ENCODE measurements around the gene CD59. TPM values are rescaled to one million over a fixed set of nuclear protein-coding genes. Genes with fewer than 3 reads are reported as not detected.

Gene CD59
- total and polyA plus RNA-seq, 2 of the 13 experiments (the other 11 are each of a cell fraction or from before 2014, with no cell fraction given), result 127 to 289 TPM

- TF ChIP-seq ASH2L (IDR thresholded peaks at IDR 0.05; ENCODE audit: insufficient read length, low read depth, low read length) (peak; percentile 1), ZNF598 (CRISPR knock-in tag; IDR thresholded peaks at IDR 0.05; ENCODE audit: borderline replicate concordance) (0 out of 2 replicates have a peak, but pooled peaks have one; percentile 37), ZNF614 (CRISPR knock-in tag; IDR thresholded peaks at IDR 0.05; ENCODE audit: borderline replicate concordance) (no peak), SIN3A (IDR thresholded peaks at IDR 0.05; ENCODE audit: borderline replicate concordance, low read depth, low read length) (peak; percentile 79), GZF1 (CRISPR knock-in tag; IDR thresholded peaks at IDR 0.05) (peak; percentile 93), TGIF2 (CRISPR knock-in tag; IDR thresholded peaks at IDR 0.05) (peak; percentile 93)
Measured at GRCh38 chr11:33773404-33773986, 37.3 kb upstream of the CD59 start (continued).

GRCh38 chr11:33772870-33773269 is 36.6 kb upstream of the CD59 start:
- POLR2A ChIA-PET, result interaction anchor here (0.8 kb wide), 1 partner anchor 73 kb away, joined by 3 read pairs; no protein-coding TSS in a partner anchor
- no peak for TF ChIP-seq ATF7-NPFF (CRISPR knock-in tag; IDR thresholded peaks at IDR 0.05; ENCODE audit: low read depth)
- TF ChIP-seq ZNF569 (CRISPR knock-in tag; IDR thresholded peaks at IDR 0.05; ENCODE audit: borderline replicate concordance), result no peak
- TF ChIP-seq ZFY (CRISPR knock-in tag; IDR thresholded peaks at IDR 0.05), result no peak
- no peak for TF ChIP-seq ZNF335 (CRISPR knock-in tag; IDR thresholded peaks at IDR 0.05)
- TF ChIP-seq TAF1 (CRISPR knock-in tag; IDR thresholded peaks at IDR 0.05), result no peak
- no peak for TF ChIP-seq MLX (CRISPR knock-in tag; IDR thresholded peaks at IDR 0.05)
- TF ChIP-seq EP300 (IDR thresholded peaks at IDR 0.05; ENCODE audit: low read depth in 2 of 2, low read length in 2 of 2), result no peak
- TF ChIP-seq EP300 (CRISPR knock-in tag; IDR thresholded peaks at IDR 0.05; ENCODE audit: borderline replicate concordance), result no peak
- no peak for TF ChIP-seq RBFOX2 (IDR thresholded peaks at IDR 0.05; ENCODE audit: low read depth, low read length)
- TF ChIP-seq ATRX (CRISPR knock-in tag; IDR thresholded peaks at IDR 0.05; ENCODE audit: borderline replicate concordance), result no peak
- no peak for TF ChIP-seq ZNF564 (CRISPR knock-in tag; IDR thresholded peaks at IDR 0.05)
- no peak for TF ChIP-seq BRCA1 (CRISPR knock-in tag; IDR thresholded peaks at IDR 0.05)
- TF ChIP-seq PATZ1 (CRISPR knock-in tag; IDR thresholded peaks at IDR 0.05), result no peak
- TF ChIP-seq ZNF597 (CRISPR knock-in tag; IDR thresholded peaks at IDR 0.05), result no peak
- no peak for TF ChIP-seq SMAD3 (CRISPR knock-in tag; IDR thresholded peaks at IDR 0.05)
- Histone ChIP-seq H3K9me3 (ENCODE audit: low read length) (no peaks in the 10 kb centered on the region), H3K4me2 (ENCODE audit: low read depth, low read length) (peak overlapping the region; percentile 84), H4K20me1 (ENCODE audit: insufficient read depth, low read length) (peaks cover 5% of the 10 kb centered on the region; the same call in 1 of the 2 replicates), H2AFZ (ENCODE audit: low read length) (no peak overlapping the region), H3K79me2 (ENCODE audit: insufficient read depth, low read length) (peaks cover 4% of the 10 kb centered on the region), H3K4me1 (ENCODE audit: insufficient read depth, low read length) (peaks cover 38% of the 10 kb centered on the region), H3K36me3 (replicated peaks in 1 of 2; ENCODE audit: control insufficient read depth in 1 of 2, insufficient read depth in 2 of 2, low read length in 2 of 2) (peaks cover 0 to 12% of the 10 kb centered on the region in 2 experiments; a peak in 3 of 5 replicates), H3K27ac (ENCODE audit: extremely low read length, insufficient read depth, low read length) (no peak overlapping the region), H3K9ac (ENCODE audit: insufficient read depth, low read depth, low read length) (no peak overlapping the region), H3K27me3 (ENCODE audit: control insufficient read depth in 1 of 2, insufficient read depth in 2 of 2, low read length in 2 of 2) (peaks cover 0 to 21% of the 10 kb centered on the region in 2 experiments; a peak in 2 of 5 replicates), H3K4me3 (replicated peaks in 1 of 3; ENCODE audit: insufficient read depth in 1 of 3, low read depth in 2 of 3, low read length in 3 of 3) (peak overlapping the region in 2 of 3 experiments; percentile 77 to 98; a peak in 2 of 6 replicates)
- BruUV-seq (replicated peaks), result no TSS peak
- intact Hi-C loops (cut with micrococcal nuclease; ENCODE audit: unreplicated experiment), result loop anchor here (5.0 kb wide), 1 partner anchor 36 kb away; the partner anchor contains the start of gene CD59
- no peak for DNase-seq (ENCODE audit: low spot score)
- WGBS (ENCODE audit: low lambda C conversion rate), result 72% methylated on average over 1 of the region's 1 CpG
- no peak for ATAC-seq
- FAIRE-seq, result no peak
- in situ Hi-C loops (cut with HindIII; ENCODE audit: extremely low pct_ligation_motif_present, low pct_unique_long_range_greater_than_20kb), result no loop called here
- CTCF ChIA-PET (ENCODE audit: low intra/inter-chr PET ratio, low total read pairs), result no interaction called here

Data from HepG2 (cell line).